ENCODE data around the gene KIF1C. TPM values are rescaled to one million over a fixed set of nuclear protein-coding genes. Genes with fewer than 3 reads are reported as not detected.
A peak's percentile ranks its signal among the peaks of the same experiment; 100 is the strongest.

Gene KIF1C
- total RNA-seq, 1 donor = 54.6 TPM

- Histone ChIP-seq H2AFZ (ENCODE audit: low read length) (no peak overlapping the region), H3K36me3 (ENCODE audit: insufficient read depth, low read length) (peaks cover 65% of the 10 kb centered on the region), H3K4me2 (ENCODE audit: insufficient read depth, low read length) (no peak overlapping the region), H3K27ac (ENCODE audit: low read depth, low read length) (no peak overlapping the region), H4K20me1 (ENCODE audit: insufficient read depth, low read length) (peaks cover 5% of the 10 kb centered on the region), H3K9me3 (ENCODE audit: low read depth, low read length) (no peaks in the 10 kb centered on the region), H3K79me2 (ENCODE audit: insufficient read depth, low read length) (no peaks in the 10 kb centered on the region), H3K4me1 (ENCODE audit: insufficient read depth, low read length) (no peaks in the 10 kb centered on the region), H3K4me3 (ENCODE audit: insufficient read depth, low read length) (no peak overlapping the region), H3K27me3 (ENCODE audit: insufficient read depth, low read length) (no peaks in the 10 kb centered on the region)
- no peak for TF ChIP-seq CTCF (IDR thresholded peaks at IDR 0.05; ENCODE audit: extremely low read depth, low read depth, low read length)
- no peak for DNase-seq (ENCODE audit: insufficient read length, low spot score, missing footprints)
Observed at GRCh38 chr17:4978726-4979125, 19.0 kb upstream of the KIF1C start.

GRCh38 chr17:4980644-4981216 is 17.0 kb upstream of the KIF1C start:
- Histone ChIP-seq H3K4me3 (ENCODE audit: insufficient read depth, low read length) (no peak overlapping the region), H3K4me1 (ENCODE audit: insufficient read depth, low read length) (no peaks in the 10 kb centered on the region), H3K36me3 (ENCODE audit: insufficient read depth, low read length) (peaks cover 57% of the 10 kb centered on the region), H3K4me2 (ENCODE audit: insufficient read depth, low read length) (no peak overlapping the region), H3K9me3 (ENCODE audit: low read depth, low read length) (no peaks in the 10 kb centered on the region), H2AFZ (ENCODE audit: low read length) (no peak overlapping the region), H4K20me1 (ENCODE audit: insufficient read depth, low read length) (peaks cover 5% of the 10 kb centered on the region), H3K27me3 (ENCODE audit: insufficient read depth, low read length) (no peaks in the 10 kb centered on the region), H3K27ac (ENCODE audit: low read depth, low read length) (no peak overlapping the region), H3K79me2 (ENCODE audit: insufficient read depth, low read length) (no peaks in the 10 kb centered on the region)
- DNase-seq (ENCODE audit: insufficient read length, low spot score, missing footprints) = peak; percentile 86
- peak; percentile 71 for TF ChIP-seq CTCF (IDR thresholded peaks at IDR 0.05; ENCODE audit: extremely low read depth, low read depth, low read length)

- H3K4me2 ChIP-seq (ENCODE audit: insufficient read depth, low read length) = no peak overlapping the region
- H3K9me3 ChIP-seq (ENCODE audit: low read depth, low read length) = no peaks in the 10 kb centered on the region
- H3K4me1 ChIP-seq (ENCODE audit: insufficient read depth, low read length) = peaks cover 5% of the 10 kb centered on the region
- H2AFZ ChIP-seq (ENCODE audit: low read length) = no peak overlapping the region
- peaks cover 5% of the 10 kb centered on the region for H4K20me1 ChIP-seq (ENCODE audit: insufficient read depth, low read length)
- TF ChIP-seq CTCF (IDR thresholded peaks at IDR 0.05; ENCODE audit: extremely low read depth, low read depth, low read length) = no peak
- H3K27ac ChIP-seq (ENCODE audit: low read depth, low read length) = no peak overlapping the region
- peaks cover 44% of the 10 kb centered on the region for H3K36me3 ChIP-seq (ENCODE audit: insufficient read depth, low read length)
- H3K4me3 ChIP-seq (ENCODE audit: insufficient read depth, low read length) = no peak overlapping the region
- H3K79me2 ChIP-seq (ENCODE audit: insufficient read depth, low read length) = peaks cover 10% of the 10 kb centered on the region
- H3K27me3 ChIP-seq (ENCODE audit: insufficient read depth, low read length) = no peaks in the 10 kb centered on the region
- no peak for DNase-seq (ENCODE audit: insufficient read length, low spot score, missing footprints)
Observed at GRCh38 chr17:4982305-4982704, 15.4 kb upstream of the KIF1C start.

- H4K20me1 ChIP-seq (ENCODE audit: insufficient read depth, low read length) = no peaks in the 10 kb centered on the region
- DNase-seq (ENCODE audit: insufficient read length, low spot score, missing footprints) = peak; percentile 84
- no peak for TF ChIP-seq CTCF (IDR thresholded peaks at IDR 0.05; ENCODE audit: extremely low read depth, low read depth, low read length)
- peaks cover 16% of the 10 kb centered on the region for H3K36me3 ChIP-seq (ENCODE audit: insufficient read depth, low read length)
- H3K27me3 ChIP-seq (ENCODE audit: insufficient read depth, low read length) = no peaks in the 10 kb centered on the region
- H3K4me3 ChIP-seq (ENCODE audit: insufficient read depth, low read length) = peak overlapping the region; percentile 93
- peaks cover 16% of the 10 kb centered on the region for H3K79me2 ChIP-seq (ENCODE audit: insufficient read depth, low read length)
- no peaks in the 10 kb centered on the region for H3K9me3 ChIP-seq (ENCODE audit: low read depth, low read length)
- peaks cover 17% of the 10 kb centered on the region for H3K4me1 ChIP-seq (ENCODE audit: insufficient read depth, low read length)
- peak overlapping the region; percentile 92 for H2AFZ ChIP-seq (ENCODE audit: low read length)
- peak overlapping the region; percentile 98 for H3K4me2 ChIP-seq (ENCODE audit: insufficient read depth, low read length)
- peak overlapping the region; percentile 84 for H3K27ac ChIP-seq (ENCODE audit: low read depth, low read length)
Observed at GRCh38 chr17:4986403-4986802, 11.3 kb upstream of the KIF1C start.
